CD4-positive, alpha-beta T cell treated with Interleukin-17A for 4 hours (primary cell): ENCODE results near the gene STAG2.

Experiments
- DNase-seq: peaks from one replicate; pipeline ENCODE4 v3.0.0-alpha.2; 2020; ENCODE audit warnings: mixed read lengths

The STAG2 gene

DNA sequence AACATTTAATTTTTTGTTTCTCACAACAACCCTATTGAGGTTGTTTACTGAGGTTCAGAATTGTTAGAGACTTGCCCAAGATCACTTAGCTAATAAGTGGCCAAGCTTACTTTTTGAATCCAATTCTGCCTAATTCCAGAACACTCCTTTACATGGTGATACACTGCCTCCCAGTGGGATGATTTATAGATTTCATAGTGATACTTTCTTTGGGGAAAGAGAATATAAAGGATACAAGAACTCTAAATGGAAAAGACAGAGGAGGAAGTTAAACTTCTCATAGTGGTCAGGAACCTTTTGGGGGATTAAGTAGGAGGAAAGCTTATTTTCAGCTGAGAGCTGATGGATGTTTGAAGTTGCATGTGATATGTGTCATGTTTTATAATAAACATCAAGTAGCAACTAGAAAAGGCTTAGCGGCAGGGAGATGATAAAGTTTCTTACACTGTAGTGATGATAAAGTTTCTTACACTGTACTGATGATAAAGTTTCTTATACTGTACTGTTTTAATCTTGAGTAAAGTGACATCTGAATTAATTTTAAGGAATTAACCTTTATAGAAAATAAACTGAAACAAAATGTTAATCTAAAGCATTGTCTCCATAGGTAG is 15.3 kb downstream of the STAG2 start:
- no peak for DNase-seq

DNA sequence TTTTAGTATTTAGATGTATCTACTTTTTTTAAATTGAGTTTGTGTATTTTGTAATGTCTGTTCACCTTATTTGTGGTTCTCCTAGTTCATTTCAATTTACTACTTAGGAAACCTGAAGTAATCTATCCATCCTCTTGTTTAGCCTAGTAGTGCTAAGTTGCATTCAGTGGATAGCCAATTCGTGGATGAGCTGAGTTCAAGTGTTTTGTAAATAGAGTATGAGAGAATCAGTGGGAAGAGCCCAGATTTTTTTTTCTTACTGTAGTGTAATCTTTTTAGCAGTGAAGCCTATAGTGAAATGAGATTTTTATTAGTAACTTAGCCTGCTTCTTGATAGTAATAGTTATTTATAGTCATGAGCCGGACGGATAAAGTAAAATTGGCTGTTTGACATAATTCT is 21.7 kb downstream of the STAG2 start:
- no peak for DNase-seq

DNA sequence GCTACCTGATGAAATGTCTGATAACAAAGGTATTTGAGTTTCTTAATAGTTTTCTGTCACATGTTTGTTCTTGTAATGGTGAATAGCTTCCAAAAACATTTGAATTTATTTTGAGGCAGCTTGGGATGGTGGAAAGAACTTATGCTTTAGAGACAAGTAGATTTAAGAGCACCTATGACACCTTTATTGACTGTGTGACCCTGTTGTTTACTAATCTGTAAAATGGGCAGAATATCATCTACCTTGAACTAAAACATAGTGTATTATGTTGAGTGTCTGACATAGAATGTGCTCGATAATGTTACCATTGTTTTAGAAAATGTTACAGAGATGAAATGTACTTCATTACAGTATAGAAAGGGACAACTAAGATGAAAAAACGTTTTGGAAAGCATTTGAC is 24.9 kb downstream of the STAG2 start:
- no peak for DNase-seq

DNA sequence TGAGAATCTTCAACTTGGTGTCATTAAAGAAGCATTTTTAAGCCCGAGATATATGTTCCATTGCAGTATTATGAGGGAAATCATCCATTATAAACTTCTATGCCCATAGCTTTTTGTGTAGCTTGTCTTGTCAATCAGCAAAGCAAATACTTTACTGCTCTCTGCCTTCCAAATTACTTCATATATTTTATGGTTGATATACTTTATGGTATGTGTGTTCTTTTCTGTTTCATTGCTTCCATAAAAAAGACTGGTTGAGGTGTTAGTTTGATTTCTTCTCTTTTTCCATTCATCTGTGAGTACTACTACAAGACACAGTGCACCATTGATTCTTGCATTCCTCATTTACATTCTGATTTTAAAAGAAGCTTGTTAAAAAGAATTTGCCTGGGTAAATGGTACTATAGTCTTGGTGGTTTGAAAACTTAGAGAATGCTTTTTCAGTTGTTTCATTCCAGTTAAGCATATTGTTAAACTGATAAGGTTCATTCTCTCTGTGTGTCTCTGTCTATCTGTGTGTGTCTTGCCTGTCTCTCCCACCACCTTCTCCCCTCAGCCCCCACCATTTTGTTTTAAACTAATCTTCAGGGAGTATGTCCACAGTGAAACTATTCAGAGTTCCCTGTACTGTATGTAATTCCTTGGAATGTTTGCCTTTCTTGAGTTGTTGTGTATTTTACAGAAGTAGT is 27.1 kb downstream of the STAG2 start:
- DNase-seq: no peak

DNA sequence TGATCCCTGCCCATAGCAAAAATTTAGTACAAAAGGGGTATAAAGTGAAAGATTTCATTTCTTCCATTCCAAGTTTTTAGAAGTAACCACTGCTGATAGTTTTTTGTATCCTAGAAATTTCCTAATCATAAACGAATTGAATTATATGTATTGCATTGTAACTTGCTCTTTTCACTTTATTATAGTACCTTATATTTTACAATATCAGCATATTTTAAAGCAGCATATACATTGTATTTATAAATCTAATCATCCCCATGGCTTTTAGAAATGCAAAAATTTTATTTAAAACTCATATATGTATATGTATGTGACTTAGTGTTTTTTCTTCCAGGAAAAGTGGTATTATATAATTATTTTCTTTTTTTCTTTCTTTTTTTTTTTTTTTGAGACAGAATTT is 27.7 kb downstream of the STAG2 start:
- no peak for DNase-seq

DNA sequence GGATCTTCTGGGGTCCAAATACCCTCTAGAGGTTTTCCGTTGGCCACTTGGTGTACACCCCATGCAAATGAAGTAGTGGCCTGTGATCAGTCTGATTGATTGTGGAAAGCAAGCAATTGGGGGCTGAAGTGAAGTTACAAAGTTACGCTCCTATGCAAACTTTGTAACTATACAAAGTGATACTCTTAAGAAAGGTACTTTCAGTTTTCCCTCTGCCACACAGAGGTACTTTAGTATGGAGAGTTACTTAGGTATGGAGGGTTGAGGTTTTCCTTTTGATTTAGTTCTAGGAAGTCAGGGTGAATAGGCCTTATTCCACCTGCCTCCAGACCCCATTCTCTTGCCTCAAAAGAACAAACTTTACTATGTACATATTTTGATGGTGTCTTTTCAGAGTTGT is 28.7 kb downstream of the STAG2 start:
- DNase-seq: no peak

DNA sequence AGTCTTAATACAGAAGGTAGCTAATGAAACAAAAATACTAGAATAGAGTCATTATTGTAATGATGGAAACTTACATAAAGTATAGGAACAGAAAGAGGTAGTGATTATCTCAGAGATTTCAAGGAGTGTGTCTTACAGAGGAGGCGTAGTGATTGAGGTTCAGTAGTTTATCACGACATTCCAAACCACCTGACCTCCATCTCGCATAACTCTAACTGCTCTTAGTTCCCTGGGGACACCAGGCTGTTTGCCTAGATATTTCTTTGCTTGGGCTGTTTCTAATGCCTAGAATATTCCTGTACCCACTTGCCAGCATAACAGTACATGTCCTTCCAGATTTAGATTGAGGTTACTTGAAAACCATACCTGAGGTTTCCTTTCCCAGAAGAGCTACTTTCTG is 29.1 kb downstream of the STAG2 start:
- DNase-seq: no peak

DNA sequence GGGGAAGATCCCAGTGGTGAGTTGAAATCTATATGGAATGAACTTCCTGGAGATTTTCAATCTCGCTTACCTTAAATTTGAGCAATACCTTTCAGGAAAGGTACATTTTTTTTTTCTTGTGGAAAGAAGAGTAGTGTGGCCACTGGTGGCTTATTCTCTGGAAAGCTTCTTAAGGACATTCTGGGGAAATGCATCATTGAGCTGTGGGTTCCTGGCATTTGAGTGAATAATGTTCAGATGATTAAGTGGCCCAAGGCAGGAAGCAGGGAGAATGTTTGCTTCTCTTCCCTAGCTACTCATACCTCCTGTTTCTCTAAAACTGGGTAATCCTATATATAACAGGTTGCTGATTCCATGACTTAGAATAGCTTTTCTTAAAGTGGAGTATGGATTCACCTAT is 31.8 kb downstream of the STAG2 start:
- DNase-seq: no peak

DNA sequence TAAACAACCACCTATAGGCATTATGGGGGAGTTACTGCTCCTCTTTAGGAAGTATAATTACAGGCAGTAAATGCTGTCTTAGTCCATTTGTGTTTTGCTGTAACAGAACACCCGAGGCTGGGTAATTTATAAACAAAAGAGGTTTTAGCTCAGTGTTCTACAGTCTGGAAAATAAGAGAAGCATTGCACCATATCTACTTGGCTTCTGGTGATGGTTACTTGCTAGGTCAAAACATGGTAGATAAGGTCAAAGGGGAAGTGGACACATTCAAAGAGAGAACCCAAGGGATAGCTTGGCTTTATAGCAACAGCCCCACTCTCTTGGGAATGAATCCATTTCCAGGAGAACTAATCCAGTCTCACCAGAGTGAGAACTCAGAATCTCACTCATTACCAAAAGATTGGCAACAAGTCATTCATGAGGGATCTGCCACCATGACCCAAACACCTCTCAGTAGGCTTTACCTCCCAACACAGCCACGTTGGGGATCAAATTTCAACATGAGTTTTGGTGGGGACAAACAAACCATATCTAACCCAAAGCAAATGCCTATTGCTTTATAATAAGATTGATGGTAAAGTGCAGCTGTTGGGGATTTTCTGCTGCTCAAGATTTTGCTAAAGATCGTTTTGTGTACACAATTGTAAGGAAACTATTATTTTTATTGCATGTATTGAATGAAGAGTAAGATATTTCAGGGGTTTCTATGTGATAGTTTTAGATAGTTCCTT is 32.6 kb downstream of the STAG2 start:
- no peak for DNase-seq

DNA sequence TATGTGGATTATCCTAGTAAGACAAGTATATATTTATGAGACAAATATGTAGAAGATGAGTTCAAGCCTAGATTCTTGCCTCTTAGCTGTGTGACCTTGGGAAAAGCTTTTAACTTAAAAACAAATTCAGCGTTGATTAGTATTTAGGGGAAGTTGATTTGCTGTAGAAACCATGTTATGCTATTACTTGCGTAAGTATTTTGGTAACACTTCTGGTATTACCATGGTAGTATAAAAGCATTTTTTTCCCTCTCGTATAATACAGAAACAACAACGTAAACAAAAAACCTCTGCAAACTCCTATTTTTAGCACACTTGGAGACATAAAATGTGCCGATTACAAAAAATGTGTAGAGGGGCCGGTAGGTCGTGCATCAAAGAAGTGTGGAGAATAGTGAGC is 33.2 kb downstream of the STAG2 start:
- DNase-seq: no peak

DNA sequence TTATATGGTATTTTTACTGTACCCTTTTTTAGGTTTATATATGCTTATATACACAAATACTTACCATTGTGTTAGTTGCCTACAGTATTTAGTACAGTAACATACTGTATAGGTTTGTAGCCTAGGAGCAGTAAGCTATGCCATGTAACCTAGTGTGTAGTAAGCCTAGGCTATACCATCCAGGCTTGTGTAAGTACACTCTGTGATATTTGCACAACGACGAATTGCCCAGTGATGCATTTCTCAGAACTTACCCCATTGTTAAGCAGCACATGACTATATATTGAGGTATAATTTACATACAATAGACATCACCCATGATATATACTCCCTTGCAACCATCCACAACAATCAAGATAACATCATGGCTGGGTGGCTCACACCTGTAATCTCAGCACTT is 40.1 kb downstream of the STAG2 start:
- DNase-seq: no peak

DNA sequence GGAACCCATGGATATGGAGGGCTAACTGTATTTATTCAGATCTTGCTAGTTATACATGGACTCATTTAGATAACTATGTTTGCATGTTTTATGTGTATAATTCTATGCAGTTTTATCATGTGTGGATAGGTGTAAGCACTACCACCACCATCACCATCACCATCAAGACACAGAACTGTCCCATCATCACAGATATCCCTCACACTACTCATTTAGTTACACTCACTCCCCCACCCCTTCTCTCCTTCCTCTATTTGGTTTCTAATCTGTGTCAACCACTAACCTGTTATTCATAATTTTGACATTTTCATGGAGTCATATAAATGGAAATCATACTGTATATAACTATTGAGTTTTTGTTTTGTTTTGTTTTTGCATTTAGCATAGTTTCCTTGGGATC is 43.7 kb downstream of the STAG2 start:
- no peak for DNase-seq

DNA sequence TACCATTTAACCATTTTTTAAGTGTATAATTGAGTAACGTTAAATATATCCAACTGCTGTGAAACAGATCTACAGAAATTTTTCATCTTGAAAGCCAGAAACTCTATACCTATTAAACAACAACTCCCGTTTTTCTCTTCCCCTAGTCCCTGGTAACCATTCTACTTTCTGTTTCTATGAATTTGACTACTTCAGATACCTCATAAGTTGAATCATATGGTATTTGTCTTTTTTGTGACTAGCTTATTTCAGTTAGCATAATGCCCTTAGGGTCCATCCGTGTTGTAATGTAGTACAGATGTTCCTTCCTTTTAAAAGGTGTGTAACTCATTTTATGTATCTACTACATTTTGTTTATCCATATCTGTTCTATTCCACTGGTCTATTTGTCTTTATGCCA is 48.7 kb downstream of the STAG2 start:
- no peak for DNase-seq

DNA sequence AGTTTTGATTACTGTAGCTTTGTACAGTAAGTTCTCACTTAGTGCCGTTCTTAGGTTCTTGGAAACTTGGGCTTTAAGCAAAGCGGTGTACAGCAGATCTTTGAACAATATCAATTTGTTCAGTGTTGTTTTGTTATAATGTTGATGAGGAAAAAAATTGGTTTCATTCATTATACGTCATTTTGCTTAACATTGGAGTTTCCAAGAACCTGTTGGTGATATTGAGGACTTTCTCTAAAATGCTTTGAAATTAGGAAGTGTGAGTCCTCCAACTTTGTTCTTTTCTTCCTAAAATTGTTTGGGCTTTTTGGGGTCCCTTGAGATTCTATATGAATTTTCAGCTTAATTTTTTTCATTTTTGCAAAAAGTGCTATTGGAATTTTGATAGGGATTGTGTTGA is 49.1 kb downstream of the STAG2 start:
- DNase-seq: no peak

DNA sequence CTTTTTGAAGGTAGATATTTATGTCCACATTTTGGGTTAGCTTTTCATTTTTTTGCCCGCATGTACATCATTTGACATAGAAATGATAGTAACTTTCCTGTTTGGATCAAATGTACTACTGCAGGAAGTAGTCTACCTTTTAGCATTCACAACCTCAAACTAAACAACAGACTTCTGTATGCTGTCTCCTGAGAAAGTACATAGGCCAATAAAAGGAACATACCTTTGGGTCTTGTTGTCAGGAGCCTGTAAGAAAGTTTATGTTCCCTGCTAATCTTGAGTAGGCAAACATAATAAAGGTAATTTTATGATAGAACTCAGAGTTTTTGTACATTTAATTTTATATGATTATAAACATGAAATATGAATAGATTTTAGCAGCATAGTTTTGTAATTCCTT is 54.2 kb downstream of the STAG2 start:
- DNase-seq: no peak

DNA sequence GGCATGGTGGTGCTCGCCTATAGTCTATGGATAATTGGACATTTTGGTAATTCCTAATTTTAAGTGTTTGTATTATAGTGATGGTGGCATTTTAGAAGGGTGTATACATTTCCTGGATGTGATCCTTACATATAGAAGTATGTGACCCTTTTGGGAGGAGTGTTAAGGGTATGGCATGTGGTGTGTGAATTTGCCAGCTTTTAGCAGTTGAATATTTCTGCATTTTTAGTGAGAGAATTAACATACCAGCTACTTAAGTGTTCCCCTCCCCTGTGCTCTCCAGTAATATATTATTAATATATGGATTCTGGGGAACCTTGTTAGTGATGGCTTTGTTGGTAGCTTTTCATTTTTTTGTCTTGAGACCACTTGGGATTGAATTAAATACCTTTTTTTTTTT is 55.3 kb downstream of the STAG2 start:
- no peak for DNase-seq

DNA sequence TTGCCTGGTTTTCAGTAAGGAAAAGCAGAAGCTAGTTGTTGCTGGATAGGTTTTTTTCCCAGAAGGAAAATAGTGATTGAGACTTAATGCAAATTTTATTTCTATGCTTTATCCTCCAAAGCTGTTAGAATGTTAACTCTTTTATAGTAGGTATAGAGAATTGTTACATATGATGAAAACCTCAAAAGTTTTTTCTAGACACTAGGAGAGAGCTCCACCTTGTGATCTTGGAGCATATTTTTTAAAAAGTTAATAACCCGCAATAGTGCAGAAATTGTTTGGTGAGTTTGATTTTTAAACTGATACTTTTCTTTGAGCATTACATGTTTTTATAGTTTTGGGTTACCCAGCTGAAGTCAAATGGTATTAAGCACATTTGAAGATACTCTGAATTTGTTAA is 56.5 kb downstream of the STAG2 start:
- no peak for DNase-seq

DNA sequence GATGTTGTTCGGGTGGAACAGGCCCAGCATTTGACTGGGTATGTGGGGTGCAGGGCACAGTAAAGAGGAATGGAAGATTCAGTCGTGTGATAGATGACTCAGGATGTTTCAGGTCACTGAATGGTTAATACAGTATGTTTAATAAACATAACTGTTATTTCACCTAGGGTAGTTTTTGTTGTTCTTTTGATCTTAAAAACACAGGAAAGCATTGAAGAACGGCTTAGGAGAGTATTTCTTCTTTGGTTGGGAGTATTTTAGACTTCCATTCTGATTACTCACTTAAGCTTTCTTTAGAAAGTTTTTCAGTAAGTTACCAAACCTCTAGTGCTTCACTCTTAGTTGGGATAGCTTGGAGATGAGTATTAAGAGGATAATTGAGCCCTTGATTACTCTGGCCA is 62.3 kb downstream of the STAG2 start:
- no peak for DNase-seq

DNA sequence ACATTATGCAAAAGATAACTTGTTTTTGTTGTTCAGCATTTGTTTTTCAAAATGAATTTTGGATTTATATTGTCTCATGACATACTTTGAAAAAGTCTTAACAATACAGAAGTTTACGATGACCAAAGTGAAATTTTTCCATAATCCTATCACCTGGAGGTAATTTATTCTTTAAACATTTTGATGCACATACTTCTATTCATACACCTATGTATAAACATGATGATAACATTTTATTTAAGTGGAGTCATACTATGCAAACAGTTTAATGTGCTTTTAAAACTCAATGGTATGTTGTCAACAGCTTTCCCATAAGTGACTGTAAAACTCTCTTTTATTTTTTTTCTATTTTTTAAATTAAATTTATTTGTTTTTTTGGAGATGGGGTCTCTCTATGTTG is 65.0 kb downstream of the STAG2 start:
- DNase-seq: no peak

DNA sequence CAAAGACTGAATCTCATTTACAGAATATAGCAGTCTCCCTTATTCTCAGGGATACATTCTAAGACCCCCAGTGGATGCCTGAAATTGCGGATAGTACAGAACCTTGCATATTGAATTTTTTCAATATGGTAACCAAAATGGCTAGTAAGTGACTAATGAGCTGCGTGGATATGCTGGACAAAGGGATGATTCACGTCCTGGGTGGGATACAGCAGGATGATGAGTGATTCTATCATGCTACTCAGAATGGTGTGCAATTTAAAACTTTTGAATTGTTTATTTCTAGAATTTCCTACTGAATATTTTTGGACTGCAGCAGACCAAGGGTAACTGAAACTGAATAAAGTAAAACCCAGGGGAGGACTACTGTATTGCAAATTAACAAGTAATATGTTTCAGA is 66.7 kb downstream of the STAG2 start:
- no peak for DNase-seq

DNA sequence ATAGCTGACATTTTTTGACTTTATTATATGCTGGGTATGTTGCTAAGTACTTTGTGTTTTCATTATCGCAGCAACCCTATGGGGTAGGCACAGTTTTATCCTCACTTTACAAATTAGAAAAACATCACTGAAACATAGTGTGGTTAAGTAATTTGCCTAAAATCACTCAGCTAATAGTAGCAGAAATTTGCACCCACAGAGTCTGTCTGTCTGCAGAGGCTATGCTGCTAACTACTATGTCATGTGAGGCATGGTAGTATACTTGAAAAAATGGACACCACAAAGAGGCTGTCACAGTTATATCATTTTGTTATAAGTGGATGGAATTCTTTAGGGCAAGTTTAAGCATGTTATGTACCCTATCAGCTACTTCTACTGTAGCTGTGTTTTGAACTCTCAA is 69.0 kb downstream of the STAG2 start:
- DNase-seq: no peak

DNA sequence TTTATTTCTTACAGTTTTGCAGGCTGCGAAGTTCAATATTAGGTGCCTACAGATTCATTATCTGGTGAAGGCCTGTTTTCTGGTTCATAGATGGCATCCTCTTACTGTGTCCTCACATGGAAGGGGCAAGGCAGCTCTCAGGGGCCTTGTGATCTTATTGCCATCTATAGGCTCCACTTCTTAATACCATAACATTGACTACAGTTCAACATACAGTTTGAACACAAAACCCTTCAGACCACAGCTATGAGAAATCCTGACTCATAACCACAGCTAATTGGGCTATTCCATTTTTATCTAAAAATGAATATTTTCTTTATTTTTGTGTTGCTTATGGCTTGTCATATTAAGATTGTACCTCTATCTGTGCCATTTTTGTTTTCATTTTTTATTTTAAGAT is 72.3 kb downstream of the STAG2 start:
- no peak for DNase-seq

DNA sequence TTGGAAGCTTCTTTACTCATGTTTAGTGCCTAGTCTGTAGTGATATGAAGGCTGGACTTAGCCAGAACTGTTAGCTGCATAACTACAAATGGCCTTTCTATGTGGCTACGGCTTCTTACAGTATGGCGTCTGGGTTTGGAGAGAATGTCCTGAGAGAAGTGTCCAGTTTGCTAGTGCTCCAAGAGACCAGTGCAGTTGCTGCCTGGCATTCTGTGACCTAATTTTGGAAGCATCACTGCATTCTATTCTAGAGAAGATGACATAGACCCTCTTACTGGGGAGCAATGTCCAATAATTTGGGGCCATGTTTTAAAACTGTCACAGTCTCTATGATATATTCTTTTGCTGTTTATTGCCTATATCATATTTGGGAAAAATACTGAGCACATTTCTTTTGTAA is 74.2 kb downstream of the STAG2 start:
- no peak for DNase-seq

DNA sequence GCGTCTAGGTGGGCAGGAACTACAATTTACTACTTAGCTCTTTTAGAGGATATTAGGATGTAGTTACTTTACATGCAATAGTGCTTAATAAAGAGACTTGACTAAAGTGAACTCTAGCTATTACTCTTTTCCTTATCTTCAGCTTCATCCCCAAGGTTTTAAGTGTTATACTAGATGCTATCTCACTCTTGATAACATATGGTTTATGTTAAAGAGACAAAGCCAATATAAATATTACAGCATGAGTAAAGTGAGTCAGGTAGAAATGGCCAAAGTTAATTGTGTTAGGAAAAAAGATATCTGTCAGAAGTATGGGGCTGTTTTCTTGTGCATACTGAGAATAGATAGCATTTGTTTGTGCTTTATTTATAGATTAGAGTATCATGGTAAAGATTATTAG is 80.5 kb downstream of the STAG2 start:
- no peak for DNase-seq

DNA sequence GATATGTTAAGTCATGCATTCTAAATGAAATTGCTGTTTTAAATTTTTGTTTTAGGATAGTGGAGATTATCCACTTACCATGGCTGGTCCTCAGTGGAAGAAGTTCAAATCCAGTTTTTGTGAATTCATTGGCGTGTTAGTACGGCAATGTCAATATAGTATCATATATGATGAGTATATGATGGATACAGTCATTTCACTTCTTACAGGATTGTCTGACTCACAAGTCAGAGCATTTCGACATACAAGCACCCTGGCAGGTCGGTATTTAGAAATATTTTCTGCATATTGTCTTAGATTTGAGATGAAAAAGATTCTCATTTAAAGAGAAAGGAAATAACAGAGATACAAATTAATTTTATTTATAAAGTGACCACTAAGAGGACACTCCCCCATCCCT is 83.6 kb downstream of the STAG2 start:
- no peak for DNase-seq
